Ovary (tissue), 9 donors: ENCODE data around the gene FHL5. TPM values are rescaled to one million over a fixed set of nuclear protein-coding genes. Genes with fewer than 3 reads are reported as not detected.

Experiments used
- DNase-seq, 5 donors: peaks; one replicate each; pipeline ENCODE4 v3.0.0-alpha.2; 2019 to 2020
- H3K27ac ChIP-seq, 2 donors: fragments of 200-600 bp; one replicate each; pipeline versions ENCODE4 v1.5.1 to v1.8.0; 2019 to 2022
- H3K27me3 ChIP-seq: fragments of 200-600 bp; one replicate; pipeline ENCODE4 v1.8.0; 2022
- H3K36me3 ChIP-seq: fragments of 200-600 bp; sonication (generic); one replicate; pipeline ENCODE4 v1.5.1; 2019
- H3K4me1 ChIP-seq: one replicate; pipeline ENCODE4 v1.8.1; 2013; ENCODE audit warnings: mild to moderate bottlenecking, moderate library complexity; ENCODE audit not compliant: insufficient read depth
- H3K4me3 ChIP-seq: fragments of 200-600 bp; sonication (generic); one replicate; pipeline ENCODE4 v1.5.1; 2017
- H3K9me3 ChIP-seq, 2 donors: fragments of 200-600 bp in 1 of 2; sonication (generic) in 1 of 2; one replicate each; pipeline versions ENCODE4 v1.5.1 to v1.8.1; 2013 to 2019; ENCODE audit warnings: mild to moderate bottlenecking in 1 of 2, moderate library complexity in 1 of 2
- EP300 ChIP-seq: sonication (generic); formaldehyde crosslinking; IDR thresholded peaks from one replicate; pipeline ENCODE4 v1.6.1; 2017; ENCODE audit warnings: antibody characterized with exemption
- POLR2A ChIP-seq: fragments of 450-650 bp; IDR thresholded peaks from one replicate; pipeline ENCODE4 v1.6.1; 2017; ENCODE audit warnings: antibody characterized with exemption, mild to moderate bottlenecking, moderate library complexity
- WGBS, 3 donors: extraction: QIAGEN DNeasy Blood & Tissue Kit in 1 of 3; methylation state at CpG; one replicate each; pipeline versions ENCODE4 v1.1.5 to v1.1.7; 2013 to 2017; 5-methylcytosine and 5-hydroxymethylcytosine counted together
- intact Hi-C, 4 donors: fragments of 100-400 bp; cut with DNase I; formaldehyde crosslinking; loops; one replicate each; pipeline versions ENCODE4 v1.11.0 to v1.15.1; 2022 to 2023
- polyA plus RNA-seq, 2 donors: library from polyadenylated mRNA; stranded (reverse); fragments of 200-250 nt in 1 of 2; fragments of 350-450 nt in 1 of 2; fragmentation: Illumina TruSeq in 1 of 2; extraction: RNeasy Lipid Tissue Mini Kit (QIAGEN cat#74804) in 1 of 2; gene quantifications; one replicate each; pipeline ENCODE4 v1.2.3, GENCODE V29; 2013 to 2014
- total RNA-seq, 7 donors: library from RNA; depleted of rRNA in 2 of 7; stranded (reverse); fragments of >200 nt in 2 of 7; fragmentation: NEBNext Ultra II Directional in 3 of 7; extraction: Animal tissue kit (Norgen Biotek cat#: 25700) in 3 of 7; gene quantifications; one replicate each; pipeline versions ENCODE4 v1.1.0 to v1.2.4, GENCODE V29; 2016 to 2023
- TF ChIP-seq, protein P1 (sequence below), 3 donors: fragments of 450-650 bp in 2 of 3; fragments of 200-600 bp in 1 of 3; IDR thresholded peaks; one replicate each; pipeline versions ENCODE4 v1.5.1 to v1.8.0; 2016 to 2022; ENCODE audit warnings: antibody characterized with exemption in 3 of 3, mild to moderate bottlenecking in 1 of 3
- donor health status: DM: no; HTN: no; CAD: no; lungs with moderate emphysema.
- donor health status: DM: no; HTN: no; CAD: no.
- donor health status: Bipolar disorder and iron deficiency.
- donor health status: DM: yes; HTN: yes; CAD: no.
- donor health status: DM: no; HTN: no; CAD: no.
- donor health status: DM: yes; HTN: yes; CAD: no.

The FHL5 gene
- total and polyA plus RNA-seq, 9 donors: 3.0 to 31.1 (median 12.0) TPM

DNA sequence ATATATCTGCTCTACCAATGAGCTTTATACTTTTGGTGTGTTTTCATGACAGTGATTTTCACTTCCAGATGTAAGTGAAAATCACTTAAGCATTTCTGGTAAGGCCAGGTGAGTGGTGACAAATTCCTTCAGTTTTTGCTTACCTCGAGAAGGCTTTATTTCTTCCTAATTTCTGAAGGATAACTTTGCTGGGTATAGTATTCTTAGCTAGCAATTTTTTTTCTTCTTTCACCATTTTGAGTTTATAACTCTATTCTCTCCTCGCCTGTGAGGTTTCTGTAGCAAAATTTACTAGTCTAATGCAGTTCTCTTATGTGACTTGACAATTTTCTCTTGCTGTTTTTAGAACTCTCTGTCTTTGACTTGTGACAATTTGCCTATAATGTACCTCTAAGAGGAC is 7.1 kb downstream of the FHL5 start:
- H3K27ac ChIP-seq: no peak overlapping the region
- H3K9me3 ChIP-seq: no peaks in the 10 kb centered on the region
- TF ChIP-seq, protein P1, sequence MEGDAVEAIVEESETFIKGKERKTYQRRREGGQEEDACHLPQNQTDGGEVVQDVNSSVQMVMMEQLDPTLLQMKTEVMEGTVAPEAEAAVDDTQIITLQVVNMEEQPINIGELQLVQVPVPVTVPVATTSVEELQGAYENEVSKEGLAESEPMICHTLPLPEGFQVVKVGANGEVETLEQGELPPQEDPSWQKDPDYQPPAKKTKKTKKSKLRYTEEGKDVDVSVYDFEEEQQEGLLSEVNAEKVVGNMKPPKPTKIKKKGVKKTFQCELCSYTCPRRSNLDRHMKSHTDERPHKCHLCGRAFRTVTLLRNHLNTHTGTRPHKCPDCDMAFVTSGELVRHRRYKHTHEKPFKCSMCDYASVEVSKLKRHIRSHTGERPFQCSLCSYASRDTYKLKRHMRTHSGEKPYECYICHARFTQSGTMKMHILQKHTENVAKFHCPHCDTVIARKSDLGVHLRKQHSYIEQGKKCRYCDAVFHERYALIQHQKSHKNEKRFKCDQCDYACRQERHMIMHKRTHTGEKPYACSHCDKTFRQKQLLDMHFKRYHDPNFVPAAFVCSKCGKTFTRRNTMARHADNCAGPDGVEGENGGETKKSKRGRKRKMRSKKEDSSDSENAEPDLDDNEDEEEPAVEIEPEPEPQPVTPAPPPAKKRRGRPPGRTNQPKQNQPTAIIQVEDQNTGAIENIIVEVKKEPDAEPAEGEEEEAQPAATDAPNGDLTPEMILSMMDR (IDR thresholded peaks at IDR 0.05): no peak
- TF ChIP-seq EP300 (no peak), POLR2A (no peak)
- DNase-seq: no peak
- H3K36me3 ChIP-seq: no peaks in the 10 kb centered on the region
- intact Hi-C loops: no loop called here
- H3K4me1 ChIP-seq: no peaks in the 10 kb centered on the region
- WGBS, 3 donors: 82 to 89% (median 83%) methylated on average over 2 of the region's 2 CpGs
- no peak overlapping the region for H3K4me3 ChIP-seq
- H3K27me3 ChIP-seq: no peaks in the 10 kb centered on the region

DNA sequence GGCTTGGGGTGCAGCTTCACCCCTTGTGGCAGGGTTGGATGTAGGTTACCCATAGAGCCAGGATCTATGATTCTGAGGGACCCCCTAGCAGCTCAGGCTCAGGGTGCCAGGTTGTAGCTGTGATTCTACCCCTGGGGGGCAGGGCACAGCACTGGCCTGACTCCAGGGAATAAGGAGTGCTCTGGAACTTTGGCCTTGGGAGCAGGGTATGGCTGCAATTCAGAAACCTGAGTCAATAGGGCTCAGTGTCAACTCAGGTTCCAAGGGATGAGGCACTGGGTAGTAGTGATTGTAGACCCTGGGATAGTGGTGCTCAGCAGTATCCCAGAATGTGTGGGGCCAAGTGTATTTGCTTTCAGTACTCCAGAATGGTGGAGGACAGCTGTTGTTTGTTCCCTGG is 8.6 kb downstream of the FHL5 start:
- Histone ChIP-seq H3K27ac (no peak overlapping the region), H3K4me1 (peaks cover 4% of the 10 kb centered on the region), H3K27me3 (no peaks in the 10 kb centered on the region), H3K36me3 (no peaks in the 10 kb centered on the region), H3K9me3 (no peaks in the 10 kb centered on the region), H3K4me3 (no peak overlapping the region)
- no peak for DNase-seq
- intact Hi-C loops: no loop called here
- TF ChIP-seq, protein P1 (IDR thresholded peaks at IDR 0.05): no peak
- TF ChIP-seq EP300 (no peak), POLR2A (no peak)

GRCh38 chr6:96575359-96575758 is 12.4 kb downstream of the FHL5 start:
- Histone ChIP-seq H3K9me3 (no peaks in the 10 kb centered on the region), H3K27ac (no peak overlapping the region), H3K4me3 (no peak overlapping the region), H3K27me3 (no peaks in the 10 kb centered on the region), H3K36me3 (no peaks in the 10 kb centered on the region), H3K4me1 (peaks cover 7% of the 10 kb centered on the region)
- WGBS, 3 donors: 73 to 80% (median 79%) methylated on average over 3 of the region's 3 CpGs
- DNase-seq: no peak
- TF ChIP-seq, protein P1 (IDR thresholded peaks at IDR 0.05): no peak
- TF ChIP-seq EP300 (no peak), POLR2A (no peak)
- intact Hi-C loops: no loop called here

GRCh38 chr6:96576221-96576620 is 13.3 kb downstream of the FHL5 start:
- no peaks in the 10 kb centered on the region for H3K27me3 ChIP-seq
- TF ChIP-seq EP300: no peak
- TF ChIP-seq, protein P1 (IDR thresholded peaks at IDR 0.05): no peak
- TF ChIP-seq POLR2A: no peak
- peaks cover 7% of the 10 kb centered on the region for H3K4me1 ChIP-seq
- intact Hi-C loops: no loop called here
- no peaks in the 10 kb centered on the region for H3K9me3 ChIP-seq
- WGBS, 3 donors: 76 to 77% (median 76%) methylated on average over 4 of the region's 4 CpGs
- H3K4me3 ChIP-seq: no peak overlapping the region
- DNase-seq: no peak
- H3K36me3 ChIP-seq: no peaks in the 10 kb centered on the region
- H3K27ac ChIP-seq: no peak overlapping the region

- Histone ChIP-seq H3K4me1 (peaks cover 5% of the 10 kb centered on the region), H3K4me3 (no peak overlapping the region), H3K27me3 (no peaks in the 10 kb centered on the region), H3K27ac (no peak overlapping the region), H3K9me3 (no peaks in the 10 kb centered on the region), H3K36me3 (no peaks in the 10 kb centered on the region)
- intact Hi-C loops: no loop called here
- no peak for TF ChIP-seq POLR2A
- TF ChIP-seq EP300: no peak
- TF ChIP-seq, protein P1 (IDR thresholded peaks at IDR 0.05): no peak
- 79 to 87% (median 79%) methylated on average over 2 of the region's 2 CpGs for WGBS, 3 donors
- no peak for DNase-seq
Observed at GRCh38 chr6:96582021-96582420, 19.1 kb downstream of the FHL5 start.
